ENCODE results near the gene IGFL1. TPM values are rescaled to one million over a fixed set of nuclear protein-coding genes. Genes with fewer than 3 reads are reported as not detected.

The IGFL1 gene
- total and polyA plus RNA-seq, 2 of the 8 experiments (the other 6 are each of a cell fraction or from before 2014, with no cell fraction given) = not detected

- TF ChIP-seq EGR1 (IDR thresholded peaks at IDR 0.05; ENCODE audit: borderline replicate concordance, low read depth, low read length) = no peak
- DNase-seq (ENCODE audit: low read depth in 1 of 2, low spot score in 2 of 2) = no peak
- Histone ChIP-seq H3K23ac (ENCODE audit: insufficient read length) (no peak overlapping the region), H2BK20ac (ENCODE audit: low read length) (no peak overlapping the region), H4K91ac (replicated peaks; ENCODE audit: insufficient read length, low read length) (no peak overlapping the region), H3K23me2 (ENCODE audit: low read depth, low read length) (peaks cover 3% of the 10 kb centered on the region; the same call in 1 of the 2 replicates), H2BK120ac (replicated peaks; ENCODE audit: low read depth, low read length) (no peak overlapping the region), H2AFZ (ENCODE audit: low read length) (no peak overlapping the region), H3K56ac (replicated peaks; ENCODE audit: insufficient read length, low read depth, low read length) (no peak overlapping the region), H3K27me3 (replicated peaks in 1 of 4; ENCODE audit: control insufficient read depth in 3 of 4, extremely low read depth in 1 of 4, insufficient read depth in 3 of 4, low read length in 3 of 4) (no peaks in the 10 kb centered on the region), H3K36me3 (ENCODE audit: control insufficient read depth in 2 of 4, insufficient read depth in 4 of 4, low read length in 3 of 4) (no peaks in the 10 kb centered on the region), H3K4me1 (replicated peaks in 1 of 4; ENCODE audit: control insufficient read depth in 3 of 4, insufficient read depth in 4 of 4, low read length in 3 of 4) (no peaks in the 10 kb centered on the region; a peak in 1 of 7 replicates), H4K20me1 (replicated peaks in 1 of 2; ENCODE audit: control insufficient read depth in 1 of 2, insufficient read depth in 2 of 2, low read length in 2 of 2) (no peaks in the 10 kb centered on the region), H2BK12ac (ENCODE audit: low read depth, low read length) (no peak overlapping the region), H2BK15ac (ENCODE audit: low read length) (no peak overlapping the region), H3K27ac (ENCODE audit: low read depth, low read length) (no peak overlapping the region), H3K9me3 (ENCODE audit: insufficient read depth in 2 of 2, low read depth in 1 of 2, low read length in 1 of 2) (no peaks in the 10 kb centered on the region; a peak in 1 of 4 replicates), H3K4me2 (ENCODE audit: insufficient read depth in 1 of 2, low read depth in 2 of 2, low read length in 2 of 2) (no peak overlapping the region), H3K18ac (ENCODE audit: extremely low read depth, low read length) (no peak overlapping the region), H3K4ac (replicated peaks; ENCODE audit: insufficient read length, low read depth, low read length) (no peak overlapping the region), H4K5ac (ENCODE audit: insufficient read length, low read depth, low read length) (no peak overlapping the region), H2BK5ac (ENCODE audit: low read depth, low read length) (no peak overlapping the region), H3K4me3 (ENCODE audit: extremely low read depth in 1 of 4, insufficient read depth in 2 of 4, low read depth in 3 of 4, low read length in 4 of 4) (no peak overlapping the region), H3K79me1 (ENCODE audit: low read depth, low read length) (no peaks in the 10 kb centered on the region), H2AK5ac (ENCODE audit: low read depth, low read length) (no peak overlapping the region), H4K8ac (ENCODE audit: extremely low read depth, insufficient read depth, low read length) (no peak overlapping the region), H3K14ac (ENCODE audit: insufficient read length) (no peak overlapping the region), H3K9ac (replicated peaks in 1 of 4; ENCODE audit: extremely low read depth in 1 of 4, low read depth in 3 of 4, low read length in 3 of 4) (no peak overlapping the region), H3K79me2 (ENCODE audit: control insufficient read depth in 1 of 2, insufficient read depth in 2 of 2, low read length in 2 of 2) (no peaks in the 10 kb centered on the region)
- WGBS, 2 experiments (ENCODE audit: extremely low coverage in 1 of 2, insufficient coverage in 1 of 2, insufficient read length in 1 of 2, insufficient replicate concordance in 2 of 2, low coverage in 1 of 2, low lambda C conversion rate in 2 of 2, missing lambda C conversion rate in 1 of 2) = 84% methylated on average over 16 of the region's 16 CpGs; no CpG with 5 or more reads in 1 of the 2 experiments
- CTCF ChIA-PET (ENCODE audit: partially characterized antibody) = interaction anchor here (0.7 to 1.4 kb wide), 6 partner anchors 9 to 123 kb away, joined by 3 to 8 read pairs (median 3); no protein-coding TSS in a partner anchor
- FAIRE-seq = no peak
- POLR2A ChIA-PET (ENCODE audit: partially characterized antibody) = interaction anchor here (0.6 kb wide), 2 partner anchors 45 to 1628 kb away, joined by 3 to 4 read pairs; no protein-coding TSS in a partner anchor
These were observed 27.9 kb upstream of the IGFL1 start for GRCh38 chr19:46201454-46202310.

Measured in H1 (cell line).